SK-N-SH treated with all-trans-retinoic acid at 6 μM for 48 hours (cell line): ENCODE measurements around the gene SOX8.

Source experiments
- ATAC-seq: fragments of 200-7000 bp; cut with Tn5 transposase; 3 replicates; pipeline ENCODE4 v1.9.1; 2020; ENCODE audit warnings: mild to moderate bottlenecking, moderate library complexity
- ARNTL ChIP-seq: fragments of 450-650 bp; formaldehyde crosslinking; IDR thresholded peaks from 2 replicates; pipeline ENCODE4 v1.5.0; 2020; ENCODE audit warnings: low read depth, mild to moderate bottlenecking, moderate library complexity, borderline replicate concordance
- BACH2 ChIP-seq: fragments of 250-450 bp; sonication (Bioruptor Pico); IDR thresholded peaks from 2 replicates; pipeline ENCODE4 v1.9.0; 2021; ENCODE audit warnings: mild to moderate bottlenecking, borderline replicate concordance
- CSDC2 ChIP-seq: fragments of 250-450 bp; sonication (Bioruptor Pico); IDR thresholded peaks from 2 replicates; pipeline ENCODE4 v1.5.0; 2020; ENCODE audit warnings: mild to moderate bottlenecking, moderate library complexity
- ESRRG ChIP-seq: fragments of 250-450 bp; sonication (Bioruptor Pico); IDR thresholded peaks from 2 replicates; pipeline ENCODE4 v1.6.1; 2021; ENCODE audit warnings: mild to moderate bottlenecking
- GLIS3 ChIP-seq: fragments of 250-450 bp; sonication (Bioruptor Pico); IDR thresholded peaks from 2 replicates; pipeline ENCODE4 v1.5.0; 2020; ENCODE audit warnings: mild to moderate bottlenecking, moderate library complexity
- OSR1 ChIP-seq: fragments of 250-450 bp; sonication (Bioruptor Pico); IDR thresholded peaks from 2 replicates; pipeline ENCODE4 v1.8.0; 2022; ENCODE audit warnings: moderate library complexity, mild to moderate bottlenecking, inconsistent platforms
- PPARA ChIP-seq: fragments of 250-450 bp; sonication (Bioruptor Pico); IDR thresholded peaks from 2 replicates; pipeline ENCODE4 v1.5.0; 2020; ENCODE audit warnings: mild to moderate bottlenecking, borderline replicate concordance
- RARB ChIP-seq: fragments of 250-450 bp; sonication (Bioruptor Pico); IDR thresholded peaks from 2 replicates; pipeline ENCODE4 v1.8.0; 2021; ENCODE audit warnings: mild to moderate bottlenecking, moderate library complexity
- SNAI2 ChIP-seq: fragments of 250-450 bp; sonication (Bioruptor Pico); IDR thresholded peaks from 2 replicates; pipeline ENCODE4 v1.5.0; 2020; ENCODE audit warnings: mild to moderate bottlenecking, moderate library complexity
- TCF4 ChIP-seq: fragments of 250-450 bp; sonication (Bioruptor Pico); IDR thresholded peaks from 2 replicates; pipeline ENCODE4 v1.8.0; 2021; ENCODE audit warnings: mild to moderate bottlenecking, moderate library complexity, borderline replicate concordance
- TOX ChIP-seq: fragments of 250-450 bp; sonication (Bioruptor Pico); IDR thresholded peaks from 2 replicates; pipeline ENCODE4 v1.8.0; 2021; ENCODE audit warnings: mild to moderate bottlenecking, moderate library complexity, borderline replicate concordance
- ZC3H10 ChIP-seq: fragments of 250-450 bp; sonication (Bioruptor Pico); IDR thresholded peaks from 2 replicates; pipeline ENCODE4 v1.5.1; 2021; ENCODE audit warnings: mild to moderate bottlenecking, moderate library complexity
- ZFP3 ChIP-seq: fragments of 250-450 bp; sonication (Bioruptor Pico); IDR thresholded peaks from 2 replicates; pipeline ENCODE4 v1.5.0; 2020; ENCODE audit warnings: mild to moderate bottlenecking, moderate library complexity
- ZFP30 ChIP-seq: fragments of 450-650 bp; formaldehyde crosslinking; IDR thresholded peaks from 2 replicates; pipeline ENCODE4 v1.5.0; 2022; ENCODE audit warnings: mild to moderate bottlenecking, moderate library complexity
- ZNF565 ChIP-seq: fragments of 450-650 bp; formaldehyde crosslinking; conservative IDR thresholded peaks from 2 replicates; pipeline ENCODE4 v1.5.0; 2020; ENCODE audit warnings: low read depth, mild to moderate bottlenecking, moderate library complexity
- ZNF70 ChIP-seq: fragments of 450-650 bp; formaldehyde crosslinking; IDR thresholded peaks from 2 replicates; pipeline ENCODE4 v1.5.0; 2020; ENCODE audit warnings: mild to moderate bottlenecking, moderate library complexity
- ZNF8 ChIP-seq: fragments of 450-650 bp; formaldehyde crosslinking; IDR thresholded peaks from 2 replicates; pipeline ENCODE4 v1.5.0; 2020; ENCODE audit warnings: mild to moderate bottlenecking, moderate library complexity
- TF ChIP-seq, protein P1 (sequence below): fragments of 250-450 bp; sonication (Bioruptor Pico); IDR thresholded peaks from 2 replicates; pipeline ENCODE4 v1.8.0; 2021; ENCODE audit warnings: low read depth, mild to moderate bottlenecking, moderate library complexity, borderline replicate concordance
- TF ChIP-seq, protein P2 (sequence below): fragments of 250-450 bp; sonication (Bioruptor Pico); IDR thresholded peaks from 2 replicates; pipeline ENCODE4 v1.5.1; 2020; ENCODE audit warnings: low read depth, mild to moderate bottlenecking, moderate library complexity
- TF ChIP-seq, protein P3 (sequence below): fragments of 250-450 bp; sonication (Bioruptor Pico); IDR thresholded peaks from 2 replicates; pipeline ENCODE4 v1.5.0; 2020; ENCODE audit warnings: mild to moderate bottlenecking, moderate library complexity
- TF ChIP-seq, protein P4 (sequence below): fragments of 250-450 bp; sonication (Bioruptor Pico); IDR thresholded peaks from 2 replicates; pipeline ENCODE4 v1.8.0; 2020; ENCODE audit warnings: mild to moderate bottlenecking, moderate library complexity, borderline replicate concordance

SOX8 gene

DNA sequence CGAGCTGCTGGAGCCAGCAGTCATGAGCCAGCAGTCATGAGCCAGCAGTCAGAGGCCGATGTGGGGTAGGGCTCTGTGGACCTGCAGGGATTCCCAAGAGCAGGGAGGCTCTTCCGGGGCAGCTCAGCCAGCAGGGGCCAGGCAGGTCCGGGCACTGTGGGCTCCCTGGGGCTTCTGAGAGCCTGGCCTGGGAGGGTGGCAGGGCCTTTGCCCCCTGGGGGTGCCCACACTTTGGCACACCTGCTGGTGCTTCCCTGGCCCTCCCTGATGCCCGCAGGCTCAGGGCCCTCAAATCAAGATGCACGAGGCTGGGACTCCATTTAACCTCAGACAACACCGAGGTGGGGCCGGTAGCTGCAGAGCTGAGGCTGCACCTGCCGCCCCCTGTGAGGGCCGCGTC, 18.1 kb downstream of the SOX8 start:
- TF ChIP-seq ZNF70: no peak
- TF ChIP-seq TCF4: no peak
- TF ChIP-seq, protein P1, sequence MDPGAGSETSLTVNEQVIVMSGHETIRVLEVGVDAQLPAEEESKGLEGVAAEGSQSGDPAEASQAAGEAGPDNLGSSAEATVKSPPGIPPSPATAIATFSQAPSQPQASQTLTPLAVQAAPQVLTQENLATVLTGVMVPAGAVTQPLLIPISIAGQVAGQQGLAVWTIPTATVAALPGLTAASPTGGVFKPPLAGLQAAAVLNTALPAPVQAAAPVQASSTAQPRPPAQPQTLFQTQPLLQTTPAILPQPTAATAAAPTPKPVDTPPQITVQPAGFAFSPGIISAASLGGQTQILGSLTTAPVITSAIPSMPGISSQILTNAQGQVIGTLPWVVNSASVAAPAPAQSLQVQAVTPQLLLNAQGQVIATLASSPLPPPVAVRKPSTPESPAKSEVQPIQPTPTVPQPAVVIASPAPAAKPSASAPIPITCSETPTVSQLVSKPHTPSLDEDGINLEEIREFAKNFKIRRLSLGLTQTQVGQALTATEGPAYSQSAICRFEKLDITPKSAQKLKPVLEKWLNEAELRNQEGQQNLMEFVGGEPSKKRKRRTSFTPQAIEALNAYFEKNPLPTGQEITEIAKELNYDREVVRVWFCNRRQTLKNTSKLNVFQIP (CRISPR knock-in tag): no peak
- TF ChIP-seq, protein P2, sequence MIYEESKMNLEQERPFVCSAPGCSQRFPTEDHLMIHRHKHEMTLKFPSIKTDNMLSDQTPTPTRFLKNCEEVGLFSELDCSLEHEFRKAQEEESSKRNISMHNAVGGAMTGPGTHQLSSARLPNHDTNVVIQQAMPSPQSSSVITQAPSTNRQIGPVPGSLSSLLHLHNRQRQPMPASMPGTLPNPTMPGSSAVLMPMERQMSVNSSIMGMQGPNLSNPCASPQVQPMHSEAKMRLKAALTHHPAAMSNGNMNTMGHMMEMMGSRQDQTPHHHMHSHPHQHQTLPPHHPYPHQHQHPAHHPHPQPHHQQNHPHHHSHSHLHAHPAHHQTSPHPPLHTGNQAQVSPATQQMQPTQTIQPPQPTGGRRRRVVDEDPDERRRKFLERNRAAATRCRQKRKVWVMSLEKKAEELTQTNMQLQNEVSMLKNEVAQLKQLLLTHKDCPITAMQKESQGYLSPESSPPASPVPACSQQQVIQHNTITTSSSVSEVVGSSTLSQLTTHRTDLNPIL (CRISPR knock-in tag): no peak
- TF ChIP-seq ZNF565: no peak
- TF ChIP-seq BACH2: no peak
- TF ChIP-seq, protein P3, sequence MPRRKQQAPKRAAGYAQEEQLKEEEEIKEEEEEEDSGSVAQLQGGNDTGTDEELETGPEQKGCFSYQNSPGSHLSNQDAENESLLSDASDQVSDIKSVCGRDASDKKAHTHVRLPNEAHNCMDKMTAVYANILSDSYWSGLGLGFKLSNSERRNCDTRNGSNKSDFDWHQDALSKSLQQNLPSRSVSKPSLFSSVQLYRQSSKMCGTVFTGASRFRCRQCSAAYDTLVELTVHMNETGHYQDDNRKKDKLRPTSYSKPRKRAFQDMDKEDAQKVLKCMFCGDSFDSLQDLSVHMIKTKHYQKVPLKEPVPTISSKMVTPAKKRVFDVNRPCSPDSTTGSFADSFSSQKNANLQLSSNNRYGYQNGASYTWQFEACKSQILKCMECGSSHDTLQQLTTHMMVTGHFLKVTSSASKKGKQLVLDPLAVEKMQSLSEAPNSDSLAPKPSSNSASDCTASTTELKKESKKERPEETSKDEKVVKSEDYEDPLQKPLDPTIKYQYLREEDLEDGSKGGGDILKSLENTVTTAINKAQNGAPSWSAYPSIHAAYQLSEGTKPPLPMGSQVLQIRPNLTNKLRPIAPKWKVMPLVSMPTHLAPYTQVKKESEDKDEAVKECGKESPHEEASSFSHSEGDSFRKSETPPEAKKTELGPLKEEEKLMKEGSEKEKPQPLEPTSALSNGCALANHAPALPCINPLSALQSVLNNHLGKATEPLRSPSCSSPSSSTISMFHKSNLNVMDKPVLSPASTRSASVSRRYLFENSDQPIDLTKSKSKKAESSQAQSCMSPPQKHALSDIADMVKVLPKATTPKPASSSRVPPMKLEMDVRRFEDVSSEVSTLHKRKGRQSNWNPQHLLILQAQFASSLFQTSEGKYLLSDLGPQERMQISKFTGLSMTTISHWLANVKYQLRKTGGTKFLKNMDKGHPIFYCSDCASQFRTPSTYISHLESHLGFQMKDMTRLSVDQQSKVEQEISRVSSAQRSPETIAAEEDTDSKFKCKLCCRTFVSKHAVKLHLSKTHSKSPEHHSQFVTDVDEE (CRISPR knock-in tag): no peak
- no peak for TF ChIP-seq ZFP30
- TF ChIP-seq GLIS3 (CRISPR knock-in tag): no peak
- no peak for TF ChIP-seq ZC3H10 (CRISPR knock-in tag)
- TF ChIP-seq, all 23 proteins: peak for 0
- ATAC-seq: no peak

DNA sequence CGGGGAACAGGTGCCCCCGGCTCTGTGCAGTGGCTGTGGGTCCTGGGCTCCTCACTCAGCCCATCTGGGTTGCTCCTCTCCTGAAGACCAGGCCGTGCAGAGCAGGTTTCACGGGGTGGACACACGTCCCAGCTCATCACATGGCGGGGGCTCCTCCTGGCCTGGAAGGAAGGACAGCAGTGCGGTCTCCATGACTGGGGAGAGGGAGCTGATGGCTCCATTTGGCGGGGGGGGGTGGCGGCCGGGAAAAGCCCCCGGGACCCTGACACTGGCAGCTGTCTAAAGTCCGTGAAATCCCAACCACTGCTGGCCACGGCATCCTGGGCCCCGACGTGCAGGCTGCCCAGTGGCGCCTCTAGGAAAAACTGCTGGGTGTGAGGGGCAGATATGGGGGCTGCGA, 19.0 kb downstream of the SOX8 start:
- ATAC-seq: no peak
- TF ChIP-seq ZFP3 (CRISPR knock-in tag) (no peak), OSR1 (no peak), RARB (no peak), ZNF8 (no peak), BACH2 (no peak), ESRRG (CRISPR knock-in tag) (no peak), PPARA (CRISPR knock-in tag) (no peak), ZNF70 (no peak)
- TF ChIP-seq, protein P1 (CRISPR knock-in tag): no peak
- TF ChIP-seq, protein P3 (CRISPR knock-in tag): no peak

DNA sequence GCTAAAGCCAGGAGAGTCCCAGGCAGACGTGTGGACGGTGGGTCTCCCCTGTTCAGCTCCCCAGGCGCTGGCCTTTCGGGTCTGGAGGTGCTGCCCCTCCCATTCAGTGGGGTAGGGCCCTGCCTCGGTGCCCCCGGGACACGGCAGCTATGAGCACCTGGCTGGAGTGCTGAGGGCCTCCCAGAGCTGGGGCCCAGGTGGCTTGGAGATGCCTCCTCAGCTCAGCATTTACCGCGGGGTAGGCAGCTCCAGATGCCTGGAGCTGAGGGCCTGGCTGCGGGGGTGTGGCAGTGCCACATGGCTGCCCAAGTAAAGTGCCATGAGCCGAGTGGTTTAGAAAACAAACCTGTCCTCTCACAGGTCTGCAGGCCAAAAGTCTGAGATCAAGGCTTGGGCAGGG, 19.5 kb downstream of the SOX8 start:
- ATAC-seq: no peak
- TF ChIP-seq ZNF565 (no peak), OSR1 (no peak), PPARA (CRISPR knock-in tag) (no peak), ZNF70 (no peak), SNAI2 (CRISPR knock-in tag) (no peak), TOX (no peak), RARB (no peak), ZFP3 (CRISPR knock-in tag) (no peak), ARNTL (CRISPR knock-in tag) (no peak), CSDC2 (CRISPR knock-in tag) (no peak), TCF4 (no peak), GLIS3 (CRISPR knock-in tag) (no peak), ESRRG (CRISPR knock-in tag) (no peak), ZFP30 (no peak)
- TF ChIP-seq, protein P3 (CRISPR knock-in tag): no peak
- TF ChIP-seq, protein P4, sequence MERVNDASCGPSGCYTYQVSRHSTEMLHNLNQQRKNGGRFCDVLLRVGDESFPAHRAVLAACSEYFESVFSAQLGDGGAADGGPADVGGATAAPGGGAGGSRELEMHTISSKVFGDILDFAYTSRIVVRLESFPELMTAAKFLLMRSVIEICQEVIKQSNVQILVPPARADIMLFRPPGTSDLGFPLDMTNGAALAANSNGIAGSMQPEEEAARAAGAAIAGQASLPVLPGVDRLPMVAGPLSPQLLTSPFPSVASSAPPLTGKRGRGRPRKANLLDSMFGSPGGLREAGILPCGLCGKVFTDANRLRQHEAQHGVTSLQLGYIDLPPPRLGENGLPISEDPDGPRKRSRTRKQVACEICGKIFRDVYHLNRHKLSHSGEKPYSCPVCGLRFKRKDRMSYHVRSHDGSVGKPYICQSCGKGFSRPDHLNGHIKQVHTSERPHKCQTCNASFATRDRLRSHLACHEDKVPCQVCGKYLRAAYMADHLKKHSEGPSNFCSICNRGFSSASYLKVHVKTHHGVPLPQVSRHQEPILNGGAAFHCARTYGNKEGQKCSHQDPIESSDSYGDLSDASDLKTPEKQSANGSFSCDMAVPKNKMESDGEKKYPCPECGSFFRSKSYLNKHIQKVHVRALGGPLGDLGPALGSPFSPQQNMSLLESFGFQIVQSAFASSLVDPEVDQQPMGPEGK (CRISPR knock-in tag): no peak
- TF ChIP-seq, protein P2 (CRISPR knock-in tag): no peak
